ENCODE results near the gene MMP24OS.

MMP24OS gene

DNA sequence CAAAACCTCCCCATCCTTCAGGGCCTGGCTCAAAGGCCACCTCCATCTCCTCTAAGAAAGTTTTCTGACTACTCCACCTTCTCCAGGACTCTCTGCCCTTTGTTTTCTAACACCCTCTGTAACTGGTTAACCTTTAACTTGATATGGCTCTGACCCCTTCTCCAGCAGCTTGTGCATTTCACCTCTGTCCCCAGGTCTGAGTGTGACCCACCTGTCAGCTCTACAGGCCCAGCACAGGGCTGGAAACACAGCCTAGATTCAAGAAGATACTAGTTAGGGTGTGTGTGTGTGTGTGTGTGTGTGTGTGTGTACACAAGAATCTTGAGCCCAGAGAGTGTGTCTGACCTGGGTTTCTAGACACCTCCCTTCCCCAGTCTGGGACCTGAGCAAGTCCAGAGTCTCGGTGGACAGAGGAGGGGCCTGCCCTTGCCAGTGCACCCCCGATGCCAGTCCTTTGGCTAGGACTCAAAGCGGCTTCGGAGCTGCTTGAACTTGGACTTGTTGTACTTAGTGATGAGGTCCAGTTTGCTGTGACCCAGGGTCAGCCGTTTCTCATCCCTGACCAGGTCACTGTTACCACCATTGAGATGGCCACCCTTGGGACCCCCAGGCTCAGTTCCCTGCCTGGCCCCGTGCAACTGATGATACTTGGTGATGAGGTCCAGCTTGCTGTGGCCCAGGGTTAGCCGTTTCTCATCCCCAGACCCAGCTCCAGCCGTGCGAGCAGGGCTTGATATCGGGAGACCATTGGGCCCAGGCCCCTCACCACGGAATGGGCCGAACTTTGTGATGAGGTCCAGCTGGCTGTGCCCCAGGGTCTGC lies 8.4 kb upstream of the MMP24OS start:
- H3K4me3 ChIP-seq (replicated peaks in 1 of 2; ENCODE audit: low read depth in 2 of 2, low read length in 2 of 2): no peak overlapping the region
- TF ChIP-seq CTCF (IDR thresholded peaks at IDR 0.05; ENCODE audit: low read depth, low read length): no peak
- DNase-seq (ENCODE audit: low read depth in 2 of 2): no peak

- TF ChIP-seq CTCF (IDR thresholded peaks at IDR 0.05; ENCODE audit: low read depth, low read length): no peak
- H3K4me3 ChIP-seq (replicated peaks in 1 of 2; ENCODE audit: low read depth in 2 of 2, low read length in 2 of 2): no peak overlapping the region
- DNase-seq (ENCODE audit: low read depth in 2 of 2): peak in 1 of 2 donors; percentile 37
These were observed 7.8 kb upstream of the MMP24OS start for GRCh38 chr20:35285806-35286076.

DNA sequence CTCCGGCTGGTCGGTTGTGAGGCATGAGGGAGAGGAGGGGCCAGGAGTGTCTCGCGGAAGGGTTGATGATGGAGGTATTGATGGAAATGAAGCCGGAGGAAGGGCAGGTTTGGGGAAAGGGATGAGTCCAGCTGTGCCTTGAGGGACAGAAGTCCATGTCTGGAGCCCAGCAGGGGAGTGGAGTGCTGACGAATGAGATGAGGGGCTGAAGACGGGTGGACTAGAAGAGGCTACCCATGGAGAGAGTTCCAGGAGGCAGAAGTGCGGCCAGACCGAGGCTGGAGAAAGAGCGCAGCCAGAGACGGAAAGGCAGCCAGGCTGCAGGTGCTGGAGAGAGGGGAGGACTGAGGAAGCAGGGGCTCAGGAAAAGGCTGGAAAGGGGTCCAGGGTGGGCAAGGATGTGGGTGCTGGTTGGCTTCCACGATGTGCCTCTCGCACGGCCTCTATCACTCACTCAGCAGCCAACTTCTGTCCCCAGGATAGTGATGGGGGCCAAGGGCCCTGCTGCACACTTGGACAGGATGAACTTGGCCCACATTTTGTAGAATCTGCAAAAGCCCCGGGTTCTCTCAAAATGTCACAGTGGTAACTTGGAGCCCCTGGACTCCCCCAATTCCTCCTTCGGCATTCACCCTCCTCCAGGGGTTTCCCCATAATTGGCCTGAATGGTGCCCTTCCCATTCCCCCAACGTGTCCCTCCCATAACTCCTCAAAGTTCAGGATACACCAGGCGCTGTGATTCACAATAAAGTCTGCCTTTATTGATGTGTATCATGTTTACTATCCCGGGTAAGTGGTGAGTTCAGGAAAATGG lies 7.3 kb upstream of the MMP24OS start:
- peak overlapping the region; percentile 81 to 88 for H3K4me3 ChIP-seq (replicated peaks in 1 of 2; ENCODE audit: low read depth in 2 of 2, low read length in 2 of 2)
- no peak for DNase-seq (ENCODE audit: low read depth in 2 of 2)
- no peak for TF ChIP-seq CTCF (IDR thresholded peaks at IDR 0.05; ENCODE audit: low read depth, low read length)

GRCh38 chr20:35284267-35284991 lies 6.5 kb upstream of the MMP24OS start, which contains the start of gene EIF6:
Gene EIF6, minus strand, starts transcription at chr20:35284772. Its CDS starts 285 bp downstream, at chr20:35284487.
- TF ChIP-seq CTCF (IDR thresholded peaks at IDR 0.05; ENCODE audit: low read depth, low read length): no peak
- peak; percentile 89 to 91 for DNase-seq (ENCODE audit: low read depth in 2 of 2)
- H3K4me3 ChIP-seq (replicated peaks in 1 of 2; ENCODE audit: low read depth in 2 of 2, low read length in 2 of 2): peak within 1 kb of the TSS; percentile 81 to 88

DNA sequence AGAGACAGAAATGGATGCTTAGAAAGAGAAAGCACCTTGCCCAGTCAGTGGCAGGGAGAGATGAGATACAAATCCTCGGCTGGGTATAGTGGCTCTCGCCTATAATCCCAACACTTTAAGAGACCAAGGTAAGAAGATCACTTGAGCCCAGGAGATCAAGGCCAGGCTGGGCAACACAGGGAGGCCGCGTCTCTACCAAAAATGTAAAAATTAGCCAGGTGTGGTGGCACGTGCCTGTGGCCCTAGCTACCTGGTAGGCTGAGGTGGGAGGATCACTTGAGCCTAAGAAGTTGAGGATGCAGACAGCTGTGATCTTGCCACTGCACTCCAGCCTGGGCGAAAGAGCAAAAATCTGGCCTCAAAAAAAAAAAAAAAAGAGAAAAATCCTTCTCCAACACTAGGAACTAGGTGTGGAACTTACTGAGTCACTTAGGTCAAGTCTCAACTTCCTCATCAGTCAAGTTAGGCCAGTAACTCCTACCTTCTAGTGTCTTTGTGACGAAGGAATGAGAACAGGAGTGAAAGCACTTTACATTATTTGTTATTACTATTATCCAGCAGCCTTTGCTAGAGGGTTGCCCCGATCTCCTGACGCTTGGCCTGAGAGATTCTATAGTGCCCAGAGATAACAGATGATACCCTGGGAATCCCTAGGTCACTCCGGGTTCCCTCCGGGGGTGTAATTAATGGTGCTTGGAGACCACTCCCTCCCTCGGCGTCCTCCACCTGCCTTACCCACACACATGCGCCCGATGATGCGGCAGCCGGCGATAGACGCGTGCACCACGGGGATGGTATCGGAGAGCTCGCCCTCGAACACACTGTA lies 5.7 kb upstream of the MMP24OS start:
- no peak for TF ChIP-seq CTCF (IDR thresholded peaks at IDR 0.05; ENCODE audit: low read depth, low read length)
- peak overlapping the region; percentile 81 to 88 for H3K4me3 ChIP-seq (replicated peaks in 1 of 2; ENCODE audit: low read depth in 2 of 2, low read length in 2 of 2)
- no peak for DNase-seq (ENCODE audit: low read depth in 2 of 2)

GRCh38 chr20:35281506-35282101 lies 3.7 kb upstream of the MMP24OS start:
- no peak for DNase-seq (ENCODE audit: low read depth in 2 of 2)
- no peak overlapping the region for H3K4me3 ChIP-seq (replicated peaks in 1 of 2; ENCODE audit: low read depth in 2 of 2, low read length in 2 of 2)
- TF ChIP-seq CTCF (IDR thresholded peaks at IDR 0.05; ENCODE audit: low read depth, low read length): no peak
